ENCODE results near the gene ATP6V0A4.

- TF ChIP-seq, protein P1, sequence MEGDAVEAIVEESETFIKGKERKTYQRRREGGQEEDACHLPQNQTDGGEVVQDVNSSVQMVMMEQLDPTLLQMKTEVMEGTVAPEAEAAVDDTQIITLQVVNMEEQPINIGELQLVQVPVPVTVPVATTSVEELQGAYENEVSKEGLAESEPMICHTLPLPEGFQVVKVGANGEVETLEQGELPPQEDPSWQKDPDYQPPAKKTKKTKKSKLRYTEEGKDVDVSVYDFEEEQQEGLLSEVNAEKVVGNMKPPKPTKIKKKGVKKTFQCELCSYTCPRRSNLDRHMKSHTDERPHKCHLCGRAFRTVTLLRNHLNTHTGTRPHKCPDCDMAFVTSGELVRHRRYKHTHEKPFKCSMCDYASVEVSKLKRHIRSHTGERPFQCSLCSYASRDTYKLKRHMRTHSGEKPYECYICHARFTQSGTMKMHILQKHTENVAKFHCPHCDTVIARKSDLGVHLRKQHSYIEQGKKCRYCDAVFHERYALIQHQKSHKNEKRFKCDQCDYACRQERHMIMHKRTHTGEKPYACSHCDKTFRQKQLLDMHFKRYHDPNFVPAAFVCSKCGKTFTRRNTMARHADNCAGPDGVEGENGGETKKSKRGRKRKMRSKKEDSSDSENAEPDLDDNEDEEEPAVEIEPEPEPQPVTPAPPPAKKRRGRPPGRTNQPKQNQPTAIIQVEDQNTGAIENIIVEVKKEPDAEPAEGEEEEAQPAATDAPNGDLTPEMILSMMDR (IDR thresholded peaks at IDR 0.05), result no peak
- TF ChIP-seq EZH2 (IDR thresholded peaks at IDR 0.05; ENCODE audit: borderline replicate concordance, insufficient read depth, low read depth, low read length, poor library complexity, severe bottlenecking), result no peak
These were observed 136.8 kb downstream of the ATP6V0A4 start for GRCh38 chr7:138661069-138661635.

All from B cell (primary cell).